Measurements from ENCODE around the gene HECW1.

HECW1 gene

DNA sequence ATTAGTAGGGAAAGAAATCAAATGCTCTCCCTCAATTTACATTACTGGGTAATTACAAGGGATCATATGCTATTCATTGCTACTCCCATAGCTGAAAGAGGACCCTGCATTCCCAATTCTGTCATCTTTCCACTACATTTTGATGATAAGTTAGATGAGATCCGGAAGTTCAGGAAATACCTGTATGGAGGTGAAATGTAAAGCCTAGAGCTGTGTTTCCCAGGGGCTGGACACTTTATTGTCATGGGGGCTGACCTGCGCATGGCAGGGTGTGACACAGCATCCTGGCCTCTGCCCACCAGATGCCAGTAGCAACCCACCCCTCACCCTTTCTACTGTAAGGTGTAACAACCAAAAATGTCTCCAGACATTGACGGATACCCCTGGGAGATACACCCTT is 56.6 kb downstream of the HECW1 start:
- Histone ChIP-seq H3K9ac (ENCODE audit: insufficient read length) (no peak overlapping the region), H3K9me3 (ENCODE audit: low read depth, low read length) (no peaks in the 10 kb centered on the region), H3K36me3 (ENCODE audit: insufficient read depth, low read length) (no peaks in the 10 kb centered on the region), H3K4me3 (no peak overlapping the region), H3K27ac (no peak overlapping the region)
- no peak for DNase-seq (ENCODE audit: low read depth, low spot score)
- TF ChIP-seq FOXP2 (optimal IDR thresholded peaks at IDR 0.05; ENCODE audit: control extremely low read depth, extremely low read length, insufficient read depth) (no peak), EZH2 (IDR thresholded peaks at IDR 0.05) (no peak)

DNA sequence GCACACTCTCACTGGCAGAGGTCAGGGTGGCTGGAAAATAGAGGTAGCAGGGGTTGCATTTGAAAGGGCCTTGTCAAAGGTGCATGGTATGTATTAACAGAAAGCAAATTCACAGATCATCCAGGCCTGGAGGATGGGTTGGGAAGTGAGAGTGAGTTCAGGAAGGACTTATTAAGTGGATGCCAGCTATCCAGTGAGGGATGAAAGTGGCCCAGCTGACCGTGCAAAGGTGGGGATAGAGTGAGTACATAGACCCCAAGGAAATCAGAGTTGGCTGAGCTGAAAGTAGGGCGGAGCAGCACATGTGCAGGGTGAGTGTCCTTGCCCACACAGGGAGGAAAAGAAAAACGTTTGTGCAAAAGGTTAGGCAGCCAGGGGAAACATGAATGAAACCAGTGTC is 58.1 kb downstream of the HECW1 start:
- Histone ChIP-seq H3K36me3 (ENCODE audit: insufficient read depth, low read length) (no peaks in the 10 kb centered on the region), H3K27ac (no peak overlapping the region), H3K4me3 (no peak overlapping the region), H3K9ac (ENCODE audit: insufficient read length) (no peak overlapping the region), H3K9me3 (ENCODE audit: low read depth, low read length) (no peaks in the 10 kb centered on the region)
- DNase-seq (ENCODE audit: low read depth, low spot score): no peak
- TF ChIP-seq POLR2AphosphoS5 (IDR thresholded peaks at IDR 0.05; ENCODE audit: borderline replicate concordance, low read depth, low read length) (no peak), FOXP2 (optimal IDR thresholded peaks at IDR 0.05; ENCODE audit: control extremely low read depth, extremely low read length, insufficient read depth) (no peak), EZH2 (IDR thresholded peaks at IDR 0.05) (no peak)

DNA sequence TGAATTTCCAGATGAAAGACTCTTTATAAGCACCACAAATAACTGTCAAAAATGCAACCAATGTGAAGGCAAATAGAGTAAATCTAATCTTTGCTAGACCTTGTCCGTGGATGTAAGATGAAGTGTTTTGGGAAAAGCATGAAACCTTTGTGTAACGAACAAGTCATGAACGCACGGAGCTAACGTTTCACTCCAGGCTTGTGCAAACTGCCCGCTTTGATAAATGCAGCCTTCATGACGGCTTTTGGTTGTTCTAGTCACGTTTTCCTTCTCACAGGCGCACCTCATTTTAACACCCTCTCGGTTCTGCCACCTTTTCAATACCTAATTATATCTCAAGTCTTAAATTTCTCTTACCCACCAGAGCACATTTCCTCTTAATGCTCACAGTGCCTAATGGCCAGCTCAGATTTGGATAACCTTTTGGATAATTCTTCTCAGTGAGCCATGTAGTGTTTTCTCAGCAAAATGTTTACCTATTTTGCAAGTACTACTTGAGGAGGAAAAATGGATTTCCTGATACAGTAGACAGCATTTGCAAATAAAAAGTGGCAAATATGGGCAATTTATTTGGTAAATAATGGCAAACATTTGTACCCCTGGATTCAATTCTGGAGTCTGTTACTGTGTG is 63.2 kb downstream of the HECW1 start:
- H3K9me3 ChIP-seq (ENCODE audit: low read depth, low read length): no peaks in the 10 kb centered on the region
- TF ChIP-seq EZH2 (IDR thresholded peaks at IDR 0.05): no peak
- TF ChIP-seq POLR2AphosphoS5 (IDR thresholded peaks at IDR 0.05; ENCODE audit: borderline replicate concordance, low read depth, low read length): no peak
- no peak for TF ChIP-seq FOXP2 (optimal IDR thresholded peaks at IDR 0.05; ENCODE audit: control extremely low read depth, extremely low read length, insufficient read depth)
- DNase-seq (ENCODE audit: low read depth, low spot score): no peak
- H3K36me3 ChIP-seq (ENCODE audit: insufficient read depth, low read length): no peaks in the 10 kb centered on the region
- no peak overlapping the region for H3K27ac ChIP-seq
- H3K9ac ChIP-seq (ENCODE audit: insufficient read length): no peak overlapping the region
- H3K4me3 ChIP-seq: no peak overlapping the region

DNA sequence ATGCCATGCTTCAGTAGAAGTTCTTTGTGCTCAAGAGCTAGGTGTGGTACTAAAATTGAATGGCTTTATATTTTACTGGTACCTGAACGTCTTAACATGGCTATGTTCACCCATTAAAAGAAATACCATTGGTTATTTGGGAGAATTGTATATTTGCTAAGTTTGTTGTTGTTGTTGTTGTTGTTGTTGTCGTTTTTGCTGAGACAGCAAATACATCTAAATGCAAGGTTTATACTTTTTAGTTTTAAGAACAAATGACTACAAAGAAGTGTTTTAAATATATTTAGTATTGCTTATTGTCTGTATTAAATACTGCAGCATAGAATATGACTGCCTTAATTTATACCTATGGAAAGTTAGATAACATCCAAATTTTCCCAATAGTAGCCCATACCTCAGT is 66.9 kb downstream of the HECW1 start:
- no peaks in the 10 kb centered on the region for H3K36me3 ChIP-seq (ENCODE audit: insufficient read depth, low read length)
- no peak overlapping the region for H3K4me3 ChIP-seq
- no peak for TF ChIP-seq FOXP2 (optimal IDR thresholded peaks at IDR 0.05; ENCODE audit: control extremely low read depth, extremely low read length, insufficient read depth)
- no peak for TF ChIP-seq POLR2AphosphoS5 (IDR thresholded peaks at IDR 0.05; ENCODE audit: borderline replicate concordance, low read depth, low read length)
- TF ChIP-seq EZH2 (IDR thresholded peaks at IDR 0.05): no peak
- no peak for DNase-seq (ENCODE audit: low read depth, low spot score)
- no peak overlapping the region for H3K9ac ChIP-seq (ENCODE audit: insufficient read length)
- no peaks in the 10 kb centered on the region for H3K9me3 ChIP-seq (ENCODE audit: low read depth, low read length)
- H3K27ac ChIP-seq: no peak overlapping the region

DNA sequence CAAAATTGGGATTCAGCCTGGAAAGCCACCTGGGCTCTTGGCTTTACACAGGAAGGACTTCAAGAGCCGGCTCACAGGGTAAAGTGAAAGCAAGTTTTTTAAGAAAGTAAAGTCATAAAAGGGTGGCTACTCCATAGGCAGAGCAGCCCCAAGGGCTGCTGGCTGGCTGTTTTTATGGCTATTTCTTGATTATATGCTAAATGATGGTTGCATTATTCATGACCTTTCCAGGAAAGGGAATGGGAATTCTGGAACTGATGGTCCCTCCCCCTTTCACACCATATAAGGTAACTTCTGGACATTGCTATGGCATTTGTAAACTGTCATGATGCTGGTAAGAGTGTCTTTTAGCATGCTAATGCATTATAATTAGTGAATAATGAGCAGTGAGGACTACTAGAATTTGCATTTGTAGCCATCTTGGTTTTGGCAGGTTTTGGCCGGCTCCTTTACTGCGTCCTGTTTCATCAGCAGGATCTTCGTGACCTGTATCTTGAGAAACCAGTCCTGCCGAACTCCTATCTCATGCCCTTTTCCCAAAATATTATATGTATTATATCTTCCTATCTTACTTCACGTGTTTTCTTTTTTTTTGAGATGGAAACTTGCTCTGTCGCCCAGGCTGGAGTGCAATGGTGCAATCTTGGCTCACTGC is 80.5 kb downstream of the HECW1 start:
- TF ChIP-seq EZH2 (IDR thresholded peaks at IDR 0.05) (no peak), FOXP2 (optimal IDR thresholded peaks at IDR 0.05; ENCODE audit: control extremely low read depth, extremely low read length, insufficient read depth) (no peak), POLR2AphosphoS5 (IDR thresholded peaks at IDR 0.05; ENCODE audit: borderline replicate concordance, low read depth, low read length) (no peak)
- no peak overlapping the region for H3K4me3 ChIP-seq
- DNase-seq (ENCODE audit: low read depth, low spot score): no peak
- no peaks in the 10 kb centered on the region for H3K36me3 ChIP-seq (ENCODE audit: insufficient read depth, low read length)
- no peaks in the 10 kb centered on the region for H3K9me3 ChIP-seq (ENCODE audit: low read depth, low read length)
- no peak overlapping the region for H3K9ac ChIP-seq (ENCODE audit: insufficient read length)
- no peak overlapping the region for H3K27ac ChIP-seq

DNA sequence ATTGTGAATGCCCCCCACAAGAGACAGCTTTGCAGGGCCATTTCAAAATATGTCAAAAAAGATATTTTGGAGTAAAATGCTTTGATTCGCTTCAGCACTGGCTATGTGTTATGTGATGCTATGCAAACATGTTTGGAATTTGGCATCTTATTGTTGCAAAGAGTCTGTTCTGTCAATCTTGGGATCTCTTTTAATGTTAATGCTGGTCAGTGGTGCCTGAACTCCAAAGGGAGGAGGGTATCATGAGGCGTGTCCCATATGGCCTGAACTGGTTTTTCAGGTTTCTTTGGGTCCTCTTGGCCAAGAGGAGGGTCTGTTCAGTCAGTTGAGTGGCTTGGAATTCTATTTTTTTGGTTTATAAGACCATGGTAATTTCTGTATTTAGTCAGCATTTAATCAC is 81.4 kb downstream of the HECW1 start:
- Histone ChIP-seq H3K27ac (no peak overlapping the region), H3K9ac (ENCODE audit: insufficient read length) (no peak overlapping the region), H3K9me3 (ENCODE audit: low read depth, low read length) (no peaks in the 10 kb centered on the region), H3K36me3 (ENCODE audit: insufficient read depth, low read length) (no peaks in the 10 kb centered on the region), H3K4me3 (no peak overlapping the region)
- TF ChIP-seq EZH2 (IDR thresholded peaks at IDR 0.05) (no peak), POLR2AphosphoS5 (IDR thresholded peaks at IDR 0.05; ENCODE audit: borderline replicate concordance, low read depth, low read length) (no peak), FOXP2 (optimal IDR thresholded peaks at IDR 0.05; ENCODE audit: control extremely low read depth, extremely low read length, insufficient read depth) (no peak)
- DNase-seq (ENCODE audit: low read depth, low spot score): no peak

DNA sequence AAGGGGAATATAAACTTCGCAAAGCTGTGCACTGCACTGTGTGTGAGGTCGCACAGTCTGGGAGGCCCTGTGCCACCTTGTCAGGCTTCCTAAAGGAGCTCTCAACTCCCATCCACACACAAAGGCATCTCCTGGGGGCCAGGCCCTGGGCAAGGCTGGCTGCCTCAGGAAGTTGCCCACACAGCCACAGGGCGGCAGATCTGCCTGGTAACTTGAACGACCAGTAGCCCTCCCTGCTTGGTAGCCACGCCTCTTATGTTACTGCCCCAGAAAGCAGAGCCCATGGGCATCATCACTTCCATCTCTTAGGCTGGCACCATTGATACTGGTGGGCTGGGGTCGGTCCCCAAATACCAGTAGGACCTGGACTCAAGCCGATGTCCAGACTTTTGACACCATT is 82.8 kb downstream of the HECW1 start:
- no peak overlapping the region for H3K9ac ChIP-seq (ENCODE audit: insufficient read length)
- H3K27ac ChIP-seq: no peak overlapping the region
- no peaks in the 10 kb centered on the region for H3K9me3 ChIP-seq (ENCODE audit: low read depth, low read length)
- no peak for TF ChIP-seq EZH2 (IDR thresholded peaks at IDR 0.05)
- TF ChIP-seq FOXP2 (optimal IDR thresholded peaks at IDR 0.05; ENCODE audit: control extremely low read depth, extremely low read length, insufficient read depth): no peak
- H3K36me3 ChIP-seq (ENCODE audit: insufficient read depth, low read length): no peaks in the 10 kb centered on the region
- DNase-seq (ENCODE audit: low read depth, low spot score): no peak
- H3K4me3 ChIP-seq: no peak overlapping the region

DNA sequence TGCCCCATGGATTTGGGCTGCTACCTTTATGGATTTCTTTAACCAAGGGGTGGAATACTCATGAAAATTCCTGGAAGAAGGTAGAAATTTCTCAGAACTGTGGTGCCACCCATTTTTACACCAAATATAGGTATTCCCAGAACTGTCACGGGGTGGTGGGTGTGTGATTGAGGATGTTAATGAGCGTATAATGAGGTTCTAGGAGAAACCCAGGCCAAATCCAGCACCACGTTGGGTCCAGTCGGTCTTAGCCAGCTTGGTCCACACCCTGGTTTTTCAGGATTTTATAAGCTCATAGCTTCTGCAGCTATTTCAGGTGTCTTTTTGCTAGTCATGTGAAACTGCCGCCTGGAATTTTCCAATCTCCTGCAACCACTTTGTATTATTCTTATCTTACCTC is 83.3 kb downstream of the HECW1 start:
- DNase-seq (ENCODE audit: low read depth, low spot score): no peak
- Histone ChIP-seq H3K9me3 (ENCODE audit: low read depth, low read length) (no peaks in the 10 kb centered on the region), H3K36me3 (ENCODE audit: insufficient read depth, low read length) (no peaks in the 10 kb centered on the region), H3K4me3 (no peak overlapping the region), H3K9ac (ENCODE audit: insufficient read length) (no peak overlapping the region), H3K27ac (no peak overlapping the region)
- no peak for TF ChIP-seq FOXP2 (optimal IDR thresholded peaks at IDR 0.05; ENCODE audit: control extremely low read depth, extremely low read length, insufficient read depth)

DNA sequence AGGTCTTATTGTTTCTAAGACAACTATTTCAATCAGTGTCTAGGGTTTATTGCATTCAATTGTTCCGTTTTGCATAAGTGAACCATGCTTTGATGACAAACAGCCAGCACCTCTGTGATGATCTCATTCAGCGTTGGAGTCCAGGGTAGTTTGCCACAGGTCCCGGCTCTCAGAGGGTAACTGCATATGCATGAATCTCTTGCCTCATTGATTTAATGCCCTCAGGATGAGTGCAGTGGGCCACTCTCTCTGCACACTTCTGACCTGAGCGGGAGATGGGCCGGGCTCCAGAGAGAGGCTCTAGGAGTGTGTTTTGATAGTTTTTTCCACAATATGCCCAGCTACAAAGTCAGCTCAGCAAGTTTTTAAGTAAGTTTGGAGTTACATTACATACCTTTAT is 83.9 kb downstream of the HECW1 start:
- Histone ChIP-seq H3K9ac (ENCODE audit: insufficient read length) (no peak overlapping the region), H3K9me3 (ENCODE audit: low read depth, low read length) (no peaks in the 10 kb centered on the region), H3K36me3 (ENCODE audit: insufficient read depth, low read length) (no peaks in the 10 kb centered on the region), H3K27ac (no peak overlapping the region), H3K4me3 (no peak overlapping the region)
- TF ChIP-seq FOXP2 (optimal IDR thresholded peaks at IDR 0.05; ENCODE audit: control extremely low read depth, extremely low read length, insufficient read depth) (no peak), EZH2 (IDR thresholded peaks at IDR 0.05) (no peak), POLR2AphosphoS5 (IDR thresholded peaks at IDR 0.05; ENCODE audit: borderline replicate concordance, low read depth, low read length) (no peak)
- no peak for DNase-seq (ENCODE audit: low read depth, low spot score)

All from SK-N-MC (cell line).